ENCODE measurements around the gene EFNA5.

The EFNA5 gene

DNA sequence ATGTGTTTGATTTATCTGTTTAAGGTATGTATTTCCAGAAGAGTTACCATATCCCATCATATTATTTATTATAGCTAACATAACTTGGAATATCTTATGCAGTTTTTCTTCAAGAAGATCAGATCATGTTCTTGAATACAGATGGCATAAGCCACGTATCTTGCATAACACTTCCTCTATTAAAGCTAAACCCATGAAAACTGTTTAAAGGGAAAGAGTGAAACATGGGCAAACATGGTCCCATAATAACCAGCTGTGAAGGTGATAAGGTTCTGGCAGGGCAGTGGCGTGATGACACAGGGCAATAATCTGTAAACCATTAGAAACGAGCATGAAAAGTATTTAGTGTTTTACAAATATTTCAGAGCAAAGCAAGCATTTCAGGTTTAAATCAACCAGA lies 34.2 kb downstream of the EFNA5 start:
- DNase-seq = peak; percentile 8 to 13

DNA sequence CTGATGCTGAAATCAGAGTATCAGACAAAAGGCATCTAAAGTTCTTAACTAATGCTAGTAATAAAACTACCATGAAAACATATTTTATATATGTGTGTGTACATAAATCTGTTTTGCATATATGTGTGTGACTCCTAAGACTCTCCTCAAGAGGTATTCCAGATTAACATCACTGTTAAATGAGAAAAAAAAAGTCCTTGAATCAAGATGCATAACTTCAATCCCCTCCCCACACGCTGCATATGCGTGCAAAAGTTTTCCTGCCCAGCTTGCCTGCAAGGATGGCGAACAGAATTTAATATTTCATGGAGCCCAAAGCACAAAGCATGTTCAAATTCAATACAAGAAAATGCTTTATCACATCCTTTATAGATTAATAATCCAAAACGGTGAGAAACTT lies 34.7 kb downstream of the EFNA5 start:
- no peak for DNase-seq

DNA sequence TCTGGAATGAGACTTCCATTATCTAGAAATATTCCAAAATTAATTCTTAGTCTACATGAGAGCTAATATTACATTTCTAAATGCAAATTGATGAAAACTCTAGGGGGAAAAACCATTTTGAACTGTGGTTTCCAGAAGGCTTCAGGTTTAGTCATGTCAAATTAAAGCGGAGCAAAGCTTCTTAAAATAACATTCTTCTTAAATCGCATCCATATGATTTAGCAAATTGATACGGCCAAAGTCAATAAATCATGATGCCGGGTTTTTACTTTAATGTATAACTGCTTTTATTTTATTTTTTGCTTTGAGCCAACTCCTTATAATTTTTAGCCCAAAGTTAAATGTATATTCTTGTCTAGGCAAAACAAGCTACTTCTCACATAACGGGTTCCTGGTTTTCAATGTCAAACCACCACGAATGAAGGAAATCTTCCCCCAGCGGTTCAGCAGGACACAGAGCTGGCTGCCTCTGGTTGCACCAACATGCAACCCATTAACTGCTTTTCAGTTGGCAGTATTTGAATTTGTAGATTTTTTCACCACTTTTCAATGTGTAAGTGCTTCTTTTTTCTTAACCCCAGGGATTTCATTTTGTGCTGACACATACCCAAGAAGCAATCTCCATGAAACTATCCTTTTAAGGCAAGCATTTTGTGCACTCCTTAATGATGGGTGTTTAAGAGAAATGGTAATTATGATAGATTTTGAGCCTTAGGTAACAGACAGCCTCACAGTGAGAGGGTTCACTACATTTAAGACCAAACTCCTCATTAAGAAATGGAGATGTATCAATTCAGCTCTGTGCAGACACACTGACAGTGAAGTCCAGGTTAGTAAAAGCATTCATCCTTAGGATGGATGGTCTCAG lies 35.5 kb downstream of the EFNA5 start:
- no peak for DNase-seq

- no peak for DNase-seq
Observed at GRCh38 chr5:107633171-107633901, 37.4 kb downstream of the EFNA5 start.

- DNase-seq = no peak
Observed at GRCh38 chr5:107631805-107632362, 38.9 kb downstream of the EFNA5 start.

- no peak for DNase-seq
Observed at GRCh38 chr5:107630184-107630583, 40.6 kb downstream of the EFNA5 start.

DNA sequence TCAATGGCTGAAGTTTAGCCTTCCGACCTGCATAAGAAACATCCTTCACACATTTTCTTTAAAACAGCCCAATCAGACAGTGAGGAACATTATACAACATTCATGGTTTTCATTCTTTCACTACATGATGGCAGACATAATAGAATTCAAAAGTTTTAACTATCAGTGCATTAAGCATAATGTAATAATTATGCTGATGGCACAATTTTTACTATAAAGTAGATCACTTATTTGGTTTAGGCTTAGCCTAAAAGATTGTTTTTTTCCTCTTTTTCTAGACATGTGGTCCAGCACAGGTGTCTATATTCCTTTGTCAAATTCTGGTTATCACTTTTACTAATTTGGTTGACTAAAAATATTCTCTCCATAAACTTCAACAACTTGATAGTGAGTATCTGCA lies 46.5 kb downstream of the EFNA5 start:
- DNase-seq = no peak

DNA sequence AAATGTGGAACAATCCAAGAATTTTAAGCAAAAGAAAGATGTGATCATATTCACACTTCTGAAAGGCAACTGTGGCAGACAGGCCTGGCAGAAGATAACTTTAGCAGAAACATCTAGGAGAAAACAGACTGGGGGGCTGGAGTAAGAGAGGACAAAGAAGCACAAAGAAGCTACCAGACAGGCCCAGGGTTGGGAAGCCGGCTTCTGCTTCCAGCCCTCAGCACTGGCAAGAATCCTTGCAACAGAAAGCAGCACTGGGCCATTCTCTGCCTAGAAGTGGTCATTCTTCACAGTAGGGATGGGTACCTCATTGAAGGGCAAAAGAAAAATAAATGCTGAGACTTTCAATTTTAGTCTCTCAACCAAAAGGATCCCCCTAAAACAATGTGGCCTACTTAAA lies 49.6 kb downstream of the EFNA5 start:
- DNase-seq = no peak

DNA sequence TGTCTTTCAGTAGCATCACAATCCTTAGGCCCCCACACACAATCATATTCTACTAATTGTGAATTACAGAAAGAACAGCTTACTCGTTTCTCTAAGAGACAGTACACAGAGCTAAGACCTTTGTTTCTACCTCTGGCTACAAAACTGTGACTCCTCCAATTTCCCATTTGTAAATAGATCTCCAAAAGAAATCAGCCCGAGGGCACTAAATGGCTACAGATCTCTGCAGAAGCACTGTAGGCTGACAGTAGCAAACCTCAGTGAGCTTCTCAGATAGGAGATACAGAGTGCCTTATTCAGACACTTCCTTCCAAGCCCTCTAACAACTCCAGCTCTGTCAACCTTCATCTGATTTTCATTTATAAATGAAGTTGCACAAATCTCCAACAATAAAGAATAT lies 51.0 kb downstream of the EFNA5 start:
- no peak for DNase-seq

GRCh38 chr5:107618242-107618641 lies 52.5 kb downstream of the EFNA5 start:
- no peak for DNase-seq

DNA sequence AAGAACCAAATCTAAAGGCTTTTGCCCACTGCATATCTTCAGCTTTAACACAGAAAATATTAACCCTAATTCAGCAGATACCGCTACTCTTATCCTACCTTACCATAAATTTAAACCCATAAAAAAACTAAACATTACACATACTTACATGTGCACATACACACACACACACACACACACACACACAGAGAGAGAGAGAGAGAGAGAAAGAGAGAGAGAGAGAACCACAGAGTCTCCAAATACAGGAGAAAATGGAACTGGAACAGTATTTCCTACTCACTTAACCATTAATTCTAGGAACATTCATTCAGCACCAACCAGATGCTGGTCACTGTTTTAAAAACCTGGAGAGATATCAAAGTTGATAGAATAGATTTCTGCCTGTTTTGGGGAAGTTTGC lies 53.7 kb downstream of the EFNA5 start:
- DNase-seq = no peak

GRCh38 chr5:107616213-107616612 lies 54.5 kb downstream of the EFNA5 start:
- no peak for DNase-seq

GRCh38 chr5:107615299-107615817 lies 55.4 kb downstream of the EFNA5 start:
- no peak for DNase-seq

DNA sequence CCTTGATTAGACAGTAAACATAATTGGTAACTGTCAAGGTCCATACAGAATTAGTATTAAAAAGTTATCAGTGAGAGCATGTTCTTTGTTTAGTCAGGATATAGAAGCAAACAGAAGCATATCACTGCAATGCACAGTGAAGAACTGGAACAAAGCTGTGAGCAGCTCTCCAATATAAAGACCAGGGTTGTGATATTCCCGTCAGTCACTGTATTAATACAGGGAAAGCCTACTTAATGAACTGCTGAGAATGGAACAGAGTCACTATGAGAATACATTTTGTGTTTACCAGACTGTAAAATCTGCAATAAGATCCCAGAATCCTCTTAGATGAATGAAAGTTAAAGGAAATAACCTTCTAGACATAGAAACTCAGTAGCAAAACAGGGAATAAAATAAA lies 58.2 kb downstream of the EFNA5 start:
- DNase-seq = no peak

DNA sequence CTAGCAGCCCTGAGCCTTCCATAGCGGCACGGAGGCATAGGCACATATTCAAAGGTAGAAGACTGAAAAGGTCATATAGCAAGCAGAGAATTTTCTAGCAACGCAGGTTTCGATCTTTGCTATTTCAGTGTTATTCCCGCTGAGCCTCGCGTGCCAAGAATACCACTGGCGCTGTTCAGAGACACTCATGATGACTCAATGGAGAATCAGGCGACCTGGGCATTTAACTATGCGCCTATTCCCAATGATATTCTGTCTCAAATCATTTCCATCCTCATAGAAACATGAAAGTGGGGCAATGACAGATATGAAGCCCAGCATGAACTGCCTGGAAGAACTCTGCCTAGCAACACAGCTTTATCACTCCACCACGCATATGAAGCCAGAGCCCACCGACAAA lies 59.9 kb downstream of the EFNA5 start:
- DNase-seq = no peak

- DNase-seq = no peak
Observed at GRCh38 chr5:107607671-107608345, 62.9 kb downstream of the EFNA5 start.

GRCh38 chr5:107607196-107607595 lies 63.5 kb downstream of the EFNA5 start:
- DNase-seq = no peak

GRCh38 chr5:107605596-107606125 lies 65.1 kb downstream of the EFNA5 start:
- no peak for DNase-seq

- DNase-seq = no peak
Observed at GRCh38 chr5:107604990-107605389, 65.7 kb downstream of the EFNA5 start.

- no peak for DNase-seq
Observed at GRCh38 chr5:107604146-107604910, 66.4 kb downstream of the EFNA5 start.

GRCh38 chr5:107603349-107603748 lies 67.4 kb downstream of the EFNA5 start:
- no peak for DNase-seq

DNA sequence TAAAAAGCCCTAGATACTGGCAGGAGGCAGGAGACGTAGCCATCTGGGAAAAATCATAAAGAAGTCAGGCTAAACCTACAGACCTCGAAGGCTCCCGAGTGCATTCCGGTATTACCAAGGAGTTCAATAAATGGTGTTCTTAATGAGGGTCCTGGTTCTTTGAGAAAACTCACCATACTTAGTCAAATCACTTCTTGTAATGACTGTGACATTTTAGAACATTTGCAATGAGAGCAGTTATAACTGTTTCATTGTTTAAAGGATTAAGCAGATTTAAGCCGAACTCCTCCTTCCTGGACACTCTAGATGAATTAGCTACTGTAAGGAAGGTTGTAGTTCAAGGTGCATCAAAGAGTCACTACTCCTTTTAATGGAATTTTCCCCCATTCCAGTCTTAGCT lies 67.8 kb downstream of the EFNA5 start:
- DNase-seq = no peak
